ENCODE results near the gene SARM1.
A peak's percentile ranks its signal among the peaks of the same experiment; 100 is the strongest.
"Not testable (repeated sequence)": the region's sequence is repeated elsewhere in the genome, so short reads cannot be mapped to it uniquely, and the experiment has no call there.

SARM1 gene

GRCh38 chr17:28416703-28417311 is 45.3 kb downstream of the SARM1 start:
- peak; percentile 69 for DNase-seq (ENCODE audit: low spot score)
- in situ Hi-C loops (cut with MboI; ENCODE audit: low pct_unique_long_range_greater_than_20kb, low sequenced_read_pairs, unreplicated experiment): no loop called here
- peak; percentile 77 for TF ChIP-seq CTCF (IDR thresholded peaks at IDR 0.05; ENCODE audit: extremely low read depth, insufficient read depth, missing control alignments)

- TF ChIP-seq CTCF (IDR thresholded peaks at IDR 0.05; ENCODE audit: extremely low read depth, insufficient read depth, missing control alignments): no peak
- no peak for DNase-seq (ENCODE audit: low spot score)
- in situ Hi-C loops (cut with MboI; ENCODE audit: low pct_unique_long_range_greater_than_20kb, low sequenced_read_pairs, unreplicated experiment): no loop called here
Measured at GRCh38 chr17:28421787-28422305, 50.4 kb downstream of the SARM1 start.

GRCh38 chr17:28425206-28425605 is 53.7 kb downstream of the SARM1 start:
- in situ Hi-C loops (cut with MboI; ENCODE audit: low pct_unique_long_range_greater_than_20kb, low sequenced_read_pairs, unreplicated experiment): no loop called here
- no peak for TF ChIP-seq CTCF (IDR thresholded peaks at IDR 0.05; ENCODE audit: extremely low read depth, insufficient read depth, missing control alignments)
- DNase-seq (ENCODE audit: low spot score): no peak

- peak; percentile 5 for TF ChIP-seq CTCF (IDR thresholded peaks at IDR 0.05; ENCODE audit: extremely low read depth, insufficient read depth, missing control alignments)
- in situ Hi-C loops (cut with MboI; ENCODE audit: low pct_unique_long_range_greater_than_20kb, low sequenced_read_pairs, unreplicated experiment): no loop called here
- no peak for DNase-seq (ENCODE audit: low spot score)
Measured at GRCh38 chr17:28426081-28426519, 54.6 kb downstream of the SARM1 start.

GRCh38 chr17:28427371-28427770 is 55.9 kb downstream of the SARM1 start:
- no peak for DNase-seq (ENCODE audit: low spot score)
- no peak for TF ChIP-seq CTCF (IDR thresholded peaks at IDR 0.05; ENCODE audit: extremely low read depth, insufficient read depth, missing control alignments)
- in situ Hi-C loops (cut with MboI; ENCODE audit: low pct_unique_long_range_greater_than_20kb, low sequenced_read_pairs, unreplicated experiment): no loop called here

GRCh38 chr17:28427982-28428381 is 56.5 kb downstream of the SARM1 start:
- in situ Hi-C loops (cut with MboI; ENCODE audit: low pct_unique_long_range_greater_than_20kb, low sequenced_read_pairs, unreplicated experiment); DNase-seq (ENCODE audit: low spot score): not testable (repeated sequence)

GRCh38 chr17:28433721-28434120 is 62.2 kb downstream of the SARM1 start:
- DNase-seq (ENCODE audit: low spot score): no peak
- in situ Hi-C loops (cut with MboI; ENCODE audit: low pct_unique_long_range_greater_than_20kb, low sequenced_read_pairs, unreplicated experiment): no loop called here
- no peak for TF ChIP-seq CTCF (IDR thresholded peaks at IDR 0.05; ENCODE audit: extremely low read depth, insufficient read depth, missing control alignments)

GRCh38 chr17:28434326-28434725 is 62.8 kb downstream of the SARM1 start:
- in situ Hi-C loops (cut with MboI; ENCODE audit: low pct_unique_long_range_greater_than_20kb, low sequenced_read_pairs, unreplicated experiment); DNase-seq (ENCODE audit: low spot score): not testable (repeated sequence)

All from GM13977 (cell line).